Measurements from ENCODE around the gene SPAAR. TPM values are rescaled to one million over a fixed set of nuclear protein-coding genes. Genes with fewer than 3 reads are reported as not detected.

SPAAR gene
- 0.31 TPM for total RNA-seq

GRCh38 chr9:35909274-35909673, at the start of gene SPAAR:
TSS of gene SPAAR (plus strand) at chr9:35909490. CDS start at chr9:35910464, 974 bp downstream.

DNA sequence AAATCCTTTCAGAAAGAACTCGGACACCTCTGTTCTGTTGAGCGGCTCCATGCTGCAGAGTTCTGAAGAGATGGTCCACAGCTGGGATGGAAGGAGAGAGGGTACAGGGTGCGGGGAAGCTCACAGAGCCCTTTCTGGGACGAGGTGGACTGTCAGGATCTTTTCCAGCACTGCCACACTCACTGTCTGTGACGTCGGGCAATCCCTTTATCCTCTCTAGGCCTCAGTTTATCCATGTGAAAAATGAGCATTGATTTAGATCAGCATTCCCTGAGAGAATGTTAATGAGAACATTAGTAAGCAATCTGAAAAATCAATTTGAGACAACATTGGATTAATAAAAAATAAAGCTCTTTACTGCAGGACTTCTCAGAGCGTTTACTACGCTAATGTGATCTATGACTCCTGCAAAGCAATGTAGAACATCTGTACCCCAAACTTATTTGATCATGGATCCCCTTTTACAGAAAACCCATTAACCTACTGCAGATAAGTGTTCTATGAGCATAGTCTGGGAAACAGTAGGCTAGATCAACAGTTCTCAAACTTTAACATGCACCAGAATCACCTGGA, 38.9 kb upstream of the SPAAR start, which contains the start of gene OR13J1:
TSS of gene OR13J1 (minus strand) at position 51 of the 573 bp plus-strand sequence. CDS start at position 51, 0 bp downstream.

DNA sequence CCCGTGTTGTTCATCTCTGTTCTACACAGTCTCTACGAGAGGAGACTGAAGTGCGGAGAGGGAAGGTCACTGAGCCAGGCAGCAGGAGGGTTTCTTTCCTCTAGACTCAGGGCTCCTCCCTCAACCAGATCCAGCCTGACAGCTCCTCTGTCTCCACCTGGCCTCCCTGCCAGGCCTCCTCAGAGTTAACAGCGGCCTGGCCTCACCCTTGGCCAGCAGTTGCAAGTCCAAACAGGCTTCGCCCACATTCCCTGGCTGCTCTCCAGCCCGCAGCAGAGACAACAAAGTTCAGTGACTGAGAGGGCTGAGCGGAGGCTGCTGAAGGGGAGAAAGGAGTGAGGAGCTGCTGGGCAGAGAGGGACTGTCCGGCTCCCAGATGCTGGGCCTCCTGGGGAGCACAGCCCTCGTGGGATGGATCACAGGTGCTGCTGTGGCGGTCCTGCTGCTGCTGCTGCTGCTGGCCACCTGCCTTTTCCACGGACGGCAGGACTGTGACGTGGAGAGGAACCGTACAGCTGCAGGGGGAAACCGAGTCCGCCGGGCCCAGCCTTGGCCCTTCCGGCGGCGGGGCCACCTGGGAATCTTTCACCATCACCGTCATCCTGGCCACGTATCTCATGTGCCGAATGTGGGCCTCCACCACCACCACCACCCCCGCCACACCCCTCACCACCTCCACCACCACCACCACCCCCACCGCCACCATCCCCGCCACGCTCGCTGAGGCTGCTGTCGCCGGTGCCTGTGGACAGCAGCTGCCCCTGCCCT, 3.2 kb upstream of the SPAAR start, which contains the start of gene HRCT1:
TSS of gene HRCT1 (plus strand) at position 291 of the 768 bp plus-strand sequence. CDS start at position 377, 86 bp downstream.

DNA sequence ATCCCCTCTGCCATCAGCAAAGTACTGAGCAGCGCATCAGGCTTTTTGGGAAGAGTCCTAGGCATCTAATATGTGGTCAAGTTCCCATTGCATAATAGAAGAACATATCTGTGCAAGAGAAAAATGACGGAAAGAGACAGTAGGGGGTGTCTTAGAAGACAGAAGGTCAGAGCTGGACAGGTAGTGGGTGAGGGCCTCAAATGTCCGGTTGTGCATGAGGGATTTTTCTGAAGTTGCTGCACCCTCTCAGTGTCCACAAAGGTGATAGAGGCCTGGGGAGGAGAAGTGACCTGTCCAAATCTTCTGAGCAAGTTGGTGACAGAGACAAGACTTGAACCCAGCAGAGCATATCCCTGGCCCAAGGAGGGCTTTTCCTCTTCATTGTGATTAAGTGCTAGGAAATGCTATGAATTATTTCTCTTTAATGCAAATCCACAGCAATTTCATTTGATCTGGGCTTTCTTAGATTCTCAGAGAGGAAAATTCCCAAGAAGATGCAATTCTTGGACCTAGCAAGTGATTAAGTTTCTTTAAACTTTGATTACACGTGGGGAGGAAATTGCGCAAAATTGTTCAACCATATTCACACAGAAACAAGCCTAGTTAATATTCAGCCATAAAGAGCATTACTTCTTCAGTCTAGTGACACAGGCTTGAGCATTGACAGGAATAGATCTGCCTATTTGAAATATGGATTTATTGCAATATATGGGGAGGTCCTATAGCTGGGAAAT, 49.0 kb downstream of the SPAAR start, which contains the start of gene OR2S2:
TSS of gene OR2S2 (minus strand) at position 51 of the 734 bp plus-strand sequence. CDS start 56 bp downstream, outside the sequence.

Other genes starting within 250 kb of the SPAAR start
- 0.31 TPM for gene ARHGEF39, start 244.3 kb upstream of the SPAAR start, total RNA-seq
- gene CA9, start 235.6 kb upstream of the SPAAR start, total RNA-seq = not detected
- gene TPM2, start 219.6 kb upstream of the SPAAR start, total RNA-seq = 15.7 TPM
- 26.6 TPM for gene TLN1, start 177.3 kb upstream of the SPAAR start, total RNA-seq
- 30.0 TPM for gene CREB3, start 176.8 kb upstream of the SPAAR start, total RNA-seq
- gene GBA2, start 160.3 kb upstream of the SPAAR start, total RNA-seq = 92.0 TPM
- gene RGP1, start 160.2 kb upstream of the SPAAR start, total RNA-seq = 20.0 TPM
- not detected for gene MSMP, start 155.2 kb upstream of the SPAAR start, total RNA-seq
- gene NPR2, start 117.9 kb upstream of the SPAAR start, total RNA-seq = 19.4 TPM
- gene SPAG8, start 97.2 kb upstream of the SPAAR start, total RNA-seq = 4.1 TPM
- 7.8 TPM for gene HINT2, start 94.4 kb upstream of the SPAAR start, total RNA-seq
- not detected for gene FAM221B, start 80.8 kb upstream of the SPAAR start, total RNA-seq
- gene TMEM8B, start 80.3 kb upstream of the SPAAR start, total RNA-seq = 12.5 TPM
- not detected for gene OR13J1, start 39.1 kb upstream of the SPAAR start, total RNA-seq
- 0.63 TPM for gene HRCT1, start 3.3 kb upstream of the SPAAR start, total RNA-seq
- gene OR2S2, start 48.7 kb downstream of the SPAAR start, total RNA-seq = not detected
- gene RECK, start 127.4 kb downstream of the SPAAR start, total RNA-seq = 13.5 TPM
- gene GLIPR2, start 227.2 kb downstream of the SPAAR start, total RNA-seq = 4.7 TPM

Data from parietal lobe (tissue), 1 donor.